ENCODE results near the gene CERS2. TPM values are rescaled to one million over a fixed set of nuclear protein-coding genes. Genes with fewer than 3 reads are reported as not detected.

CERS2 gene, protein sequence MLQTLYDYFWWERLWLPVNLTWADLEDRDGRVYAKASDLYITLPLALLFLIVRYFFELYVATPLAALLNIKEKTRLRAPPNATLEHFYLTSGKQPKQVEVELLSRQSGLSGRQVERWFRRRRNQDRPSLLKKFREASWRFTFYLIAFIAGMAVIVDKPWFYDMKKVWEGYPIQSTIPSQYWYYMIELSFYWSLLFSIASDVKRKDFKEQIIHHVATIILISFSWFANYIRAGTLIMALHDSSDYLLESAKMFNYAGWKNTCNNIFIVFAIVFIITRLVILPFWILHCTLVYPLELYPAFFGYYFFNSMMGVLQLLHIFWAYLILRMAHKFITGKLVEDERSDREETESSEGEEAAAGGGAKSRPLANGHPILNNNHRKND
- 123 TPM for total RNA-seq

DNA sequence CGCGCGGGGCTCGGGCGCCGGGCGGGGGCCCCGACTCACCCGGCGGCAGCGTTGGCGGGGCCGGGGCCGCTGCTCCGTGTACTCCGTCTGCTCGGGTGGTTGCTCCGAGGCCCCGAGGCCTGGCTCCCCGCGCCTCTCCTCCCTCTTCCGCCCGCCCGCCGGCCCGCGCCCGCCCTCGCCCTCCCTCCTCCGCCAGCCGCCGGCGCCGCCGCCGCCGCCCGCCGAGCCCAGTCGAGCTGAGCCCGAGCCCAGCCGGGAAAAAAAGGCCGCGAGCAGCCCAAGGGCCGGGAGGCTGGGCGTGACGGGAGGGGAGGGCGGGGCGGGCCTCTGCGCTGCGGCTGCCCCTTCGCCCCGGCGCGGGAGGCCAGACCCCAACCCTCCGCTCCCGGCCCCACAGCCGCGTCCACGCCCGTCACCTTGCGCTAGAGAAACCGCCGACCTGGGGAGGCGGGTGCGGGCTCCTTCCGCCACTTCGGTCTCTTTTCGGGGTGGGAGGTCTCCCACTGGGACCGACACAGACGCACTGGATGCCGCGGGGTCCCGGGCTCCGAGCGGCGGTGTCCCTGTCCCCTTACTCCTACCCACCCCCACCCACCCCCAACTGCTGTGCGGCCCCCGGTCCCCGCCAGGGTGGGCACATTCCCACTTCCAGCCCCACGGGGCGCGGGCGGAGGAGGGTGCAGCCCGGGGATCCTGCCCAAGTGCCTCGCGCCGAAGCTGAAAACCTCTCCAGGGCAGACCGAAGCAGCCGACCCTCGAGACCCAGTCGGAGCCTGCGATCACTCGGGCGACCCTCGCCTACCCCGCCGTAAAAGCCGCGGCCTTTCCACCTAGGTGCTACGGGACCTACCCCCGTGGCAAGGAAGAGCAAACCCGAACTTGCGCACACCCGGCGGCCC, at the start of gene CERS2:
Gene CERS2, minus strand, starts transcription at position 256 of the 899 bp plus-strand sequence. CDS start 5,745 bp downstream, outside the sequence.

DNA sequence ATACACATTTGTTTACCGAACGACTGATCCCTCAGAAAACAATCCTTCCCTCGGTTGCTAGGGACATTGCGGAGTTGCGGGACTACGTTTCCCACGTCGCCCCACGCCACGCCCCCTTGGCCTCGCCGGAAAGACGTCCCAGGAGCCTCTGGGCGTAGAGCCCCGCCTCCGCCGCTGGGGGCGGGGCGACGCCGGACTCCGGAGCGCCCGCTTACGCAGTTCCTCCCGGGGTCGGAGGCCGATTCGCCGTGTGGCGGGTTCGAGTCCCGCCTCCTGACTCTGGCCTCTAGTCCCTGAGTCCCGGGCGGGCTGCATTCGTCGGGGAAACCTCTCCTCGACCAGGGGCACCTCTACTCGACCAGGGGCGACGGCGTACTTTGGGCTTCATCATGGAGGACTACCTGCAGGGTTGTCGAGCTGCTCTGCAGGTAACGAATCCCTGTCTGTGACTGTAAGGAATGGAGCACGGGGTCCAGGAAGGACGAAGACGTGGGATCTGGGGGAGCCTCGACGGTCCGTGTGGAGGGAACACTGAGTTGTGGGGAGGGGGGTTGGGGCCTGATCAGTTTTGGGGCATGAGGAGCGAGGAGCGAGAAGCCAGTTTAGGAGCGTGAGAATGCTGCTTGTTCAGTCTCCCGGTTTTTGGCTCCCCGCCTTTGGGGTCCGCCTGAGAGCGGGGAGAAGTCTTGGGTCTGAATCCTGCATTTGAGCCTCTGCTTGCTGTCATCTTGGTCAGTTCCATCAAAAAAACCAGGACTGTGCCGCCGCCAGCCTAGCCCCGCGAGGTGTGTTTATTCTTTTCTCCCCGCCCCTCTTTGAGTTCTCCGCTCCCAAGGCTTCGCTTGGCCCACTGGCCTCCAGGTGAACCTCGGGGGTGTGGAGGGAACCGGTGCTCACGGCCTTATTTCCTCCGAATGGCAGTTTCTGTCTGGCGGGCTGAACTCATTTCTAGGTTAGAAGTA, 33.9 kb upstream of the CERS2 start, which contains the start of gene PRUNE1:
Gene PRUNE1, plus strand, starts transcription at position 206 of the 962 bp plus-strand sequence. Its CDS starts 184 bp downstream, at position 390.

DNA sequence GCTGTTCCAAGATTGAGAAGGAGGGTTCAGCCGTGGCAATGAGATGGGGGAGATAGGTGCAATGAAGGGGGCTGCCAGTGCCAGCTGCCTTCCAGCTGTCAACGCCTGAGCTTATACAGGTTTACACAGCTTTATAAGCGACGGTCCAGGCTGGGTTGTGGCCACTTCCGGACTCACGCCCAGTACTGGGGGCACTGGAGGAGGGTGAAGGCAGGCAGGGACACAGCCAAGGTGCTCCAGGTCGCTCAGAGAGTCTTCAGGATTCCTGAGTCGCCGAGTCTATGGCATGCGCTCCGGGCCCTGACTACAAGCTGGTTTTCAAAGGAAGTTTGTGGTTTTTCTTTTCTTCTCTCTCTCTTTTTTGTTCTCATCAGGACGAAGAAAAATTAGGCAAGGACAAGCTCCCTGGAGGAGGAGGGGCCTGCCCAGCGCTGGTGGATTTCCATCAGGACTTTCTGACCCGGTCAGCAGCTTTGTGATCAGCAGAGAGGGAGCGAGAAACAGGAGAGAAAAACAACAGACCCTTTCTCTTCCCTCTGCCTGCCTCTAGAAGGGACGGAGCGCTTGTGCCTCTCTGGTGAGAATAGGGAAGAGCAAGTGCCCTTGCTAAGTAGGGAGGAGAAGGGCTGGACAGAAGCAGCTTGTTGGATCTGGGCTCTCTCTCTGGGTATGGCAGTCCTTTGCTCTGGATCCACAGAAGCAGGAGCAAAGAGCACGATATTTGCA, 31.9 kb upstream of the CERS2 start, which contains the start of gene MINDY1:
Gene MINDY1, minus strand, starts transcription at position 576 of the 726 bp plus-strand sequence. CDS start 4,285 bp downstream, outside the sequence.

DNA sequence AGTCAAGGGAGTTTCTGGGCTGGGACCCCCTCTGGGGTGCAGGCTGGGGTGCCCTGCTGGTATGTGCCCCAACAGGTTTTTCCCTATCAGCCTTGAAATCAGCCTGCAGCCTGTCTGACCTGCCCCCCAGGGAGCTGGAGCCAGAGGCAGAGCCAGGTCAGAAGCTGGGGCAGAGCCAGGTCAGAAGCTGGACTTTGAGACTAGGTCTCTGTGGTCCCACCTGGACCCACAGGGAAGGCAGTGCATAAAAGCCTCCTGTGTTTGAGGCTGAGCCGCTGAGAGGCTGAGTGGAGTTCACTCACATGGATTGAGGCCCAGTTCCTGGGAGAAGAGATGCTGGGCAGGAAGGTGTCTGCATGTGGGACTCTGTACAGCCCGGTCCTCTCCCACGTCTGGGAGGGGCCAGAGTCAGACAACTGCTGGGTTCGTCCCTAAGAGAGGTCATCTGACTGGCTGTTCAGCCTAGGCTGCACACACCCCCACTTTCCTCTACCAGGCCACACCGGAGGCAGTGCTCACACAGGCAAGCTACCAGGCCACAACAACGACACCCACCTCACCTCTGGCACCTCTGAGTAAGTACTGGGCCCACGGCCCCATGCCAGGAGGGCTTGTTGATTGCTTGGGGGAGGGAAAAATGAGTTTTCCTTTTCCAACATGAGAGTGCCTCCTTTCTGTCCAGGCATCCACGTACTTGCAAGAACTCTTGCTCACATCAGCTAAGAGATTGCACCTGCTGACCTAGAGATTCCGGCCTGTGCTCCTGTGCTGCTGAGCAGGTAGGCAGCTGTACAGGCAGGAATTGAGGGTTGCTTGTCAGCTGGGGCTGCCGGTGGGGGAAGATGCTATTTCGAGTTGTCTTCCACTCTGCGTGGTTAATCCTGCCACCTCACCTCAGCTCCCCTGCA, 7.4 kb upstream of the CERS2 start, which contains the start of gene ANXA9:
Gene ANXA9, plus strand, starts transcription at position 488 of the 908 bp plus-strand sequence. CDS start 814 bp downstream, outside the sequence.

DNA sequence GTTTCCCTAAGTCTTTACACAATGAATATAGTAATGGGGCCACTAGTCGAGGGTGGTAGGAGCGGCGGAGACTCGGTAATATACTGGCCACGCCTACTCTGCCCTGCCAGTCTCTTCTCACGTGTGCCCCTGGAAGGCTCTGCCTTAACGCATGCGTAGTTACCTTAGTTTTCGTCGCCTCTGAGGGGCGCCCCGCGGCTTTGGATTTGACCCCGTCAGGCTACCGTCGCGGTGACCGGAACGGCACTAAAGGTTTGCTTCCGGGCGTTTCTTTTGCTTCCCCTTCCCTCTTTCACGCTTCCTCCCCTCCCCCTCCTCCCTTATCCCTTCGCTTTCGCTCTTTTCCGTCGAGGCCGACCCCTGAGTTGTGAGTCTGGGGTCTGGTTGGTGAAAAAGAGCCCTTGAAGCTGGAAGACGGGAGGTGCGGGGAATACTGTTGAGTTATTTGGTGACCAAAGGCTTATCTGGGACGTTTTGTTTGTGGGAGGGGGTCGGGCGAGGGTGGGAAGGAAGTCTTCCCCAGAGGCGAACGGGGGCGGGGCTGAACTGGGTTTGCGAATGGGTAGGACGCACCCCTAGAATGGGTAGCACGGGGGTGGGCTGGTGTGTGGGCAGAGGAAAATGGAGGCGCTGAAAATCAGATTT, 48.4 kb downstream of the CERS2 start, which contains the start of gene SETDB1:
Gene SETDB1, plus strand, starts transcription at position 267 of the 645 bp plus-strand sequence. CDS start 1,352 bp downstream, outside the sequence.

Small RNA genes lying within 50 kb of the gene (small RNA-seq; reads per million reads assigned to genes)
- not detected for gene RNU6-884P (ENCODE audit: low replicate concordance)

Other genes starting within 250 kb of the CERS2 start
- gene CTSS, start 209.1 kb downstream of the CERS2 start, total RNA-seq, result 46.1 TPM
- gene CTSK, start 166.6 kb downstream of the CERS2 start, total RNA-seq, result 20.7 TPM
- gene ARNT, start 98.2 kb downstream of the CERS2 start, total RNA-seq, result 53.2 TPM
- gene CTXND2, start 87.7 kb downstream of the CERS2 start, total RNA-seq, result not detected
- gene SETDB1, start 48.5 kb downstream of the CERS2 start, total RNA-seq, result 61.7 TPM
- 8.5 TPM for gene ANXA9, start 7.5 kb upstream of the CERS2 start, total RNA-seq
- gene MINDY1, start 32.1 kb upstream of the CERS2 start, total RNA-seq, result 45.6 TPM
- gene PRUNE1, start 33.6 kb upstream of the CERS2 start, total RNA-seq, result 26.0 TPM
- 1.9 TPM for gene BNIPL, start 61.8 kb upstream of the CERS2 start, total RNA-seq
- gene C1orf56, start 72.9 kb upstream of the CERS2 start, total RNA-seq, result 5.5 TPM
- gene CDC42SE1, start 84.8 kb upstream of the CERS2 start, total RNA-seq, result 48.6 TPM
- 4.1 TPM for gene MLLT11, start 85.6 kb upstream of the CERS2 start, total RNA-seq
- 18.2 TPM for gene GABPB2, start 95.9 kb upstream of the CERS2 start, total RNA-seq
- gene SEMA6C, start 171.8 kb upstream of the CERS2 start, total RNA-seq, result 39.0 TPM
- gene TNFAIP8L2, start 181.8 kb upstream of the CERS2 start, total RNA-seq, result 2.3 TPM
- 12.6 TPM for gene LYSMD1, start 191.1 kb upstream of the CERS2 start, total RNA-seq
- gene SCNM1, start 191.3 kb upstream of the CERS2 start, total RNA-seq, result 20.4 TPM
- 12.4 TPM for gene TMOD4, start 201.1 kb upstream of the CERS2 start, total RNA-seq
- 26.0 TPM for gene VPS72, start 215.4 kb upstream of the CERS2 start, total RNA-seq
- 70.8 TPM for gene PIP5K1A, start 223.7 kb upstream of the CERS2 start, total RNA-seq